Osteocyte (in vitro differentiated cells): ENCODE measurements around the gene PCDHGA9. TPM values are rescaled to one million over a fixed set of nuclear protein-coding genes. Genes with fewer than 3 reads are reported as not detected.

Experiments
- DNase-seq: peaks from one replicate; pipeline ENCODE4 v3.0.0; 2021; ENCODE audit warnings: mixed read lengths; ENCODE audit not compliant: unreplicated experiment; ENCODE audit errors: extremely low spot score
- H3K27ac Mint-ChIP-seq: one replicate; pipeline ENCODE4 v1.8.0; 2021; ENCODE audit warnings: mild to moderate bottlenecking, mixed read lengths; ENCODE audit not compliant: unreplicated experiment
- H3K27me3 Mint-ChIP-seq: one replicate; pipeline ENCODE4 v1.8.0; 2021; ENCODE audit warnings: mixed read lengths; ENCODE audit not compliant: unreplicated experiment
- H3K36me3 Mint-ChIP-seq: one replicate; pipeline ENCODE4 v1.8.0; 2021; ENCODE audit warnings: mixed read lengths; ENCODE audit not compliant: unreplicated experiment
- H3K4me1 Mint-ChIP-seq: one replicate; pipeline ENCODE4 v1.8.0; 2021; ENCODE audit warnings: mixed read lengths; ENCODE audit not compliant: unreplicated experiment
- H3K4me3 Mint-ChIP-seq: one replicate; pipeline ENCODE4 v1.8.0; 2021; ENCODE audit warnings: mild to moderate bottlenecking, moderate library complexity, mixed read lengths; ENCODE audit not compliant: unreplicated experiment
- H3K9me3 Mint-ChIP-seq: one replicate; pipeline ENCODE4 v1.8.0; 2021; ENCODE audit warnings: mixed read lengths; ENCODE audit not compliant: unreplicated experiment
- CTCF ChIP-seq: fragments of 200-600 bp; sonication (generic); IDR thresholded peaks from 2 replicates; pipeline ENCODE4 v1.5.0; 2021; ENCODE audit warnings: antibody characterized with exemption, mild to moderate bottlenecking, moderate library complexity
- total RNA-seq: library from RNA; stranded (reverse); gene quantifications from 2 replicates; pipeline ENCODE4 v1.2.1, GENCODE V29; 2021

The PCDHGA9 gene
- total RNA-seq, 1 donor from 2014 or later, result 1.9 TPM

DNA sequence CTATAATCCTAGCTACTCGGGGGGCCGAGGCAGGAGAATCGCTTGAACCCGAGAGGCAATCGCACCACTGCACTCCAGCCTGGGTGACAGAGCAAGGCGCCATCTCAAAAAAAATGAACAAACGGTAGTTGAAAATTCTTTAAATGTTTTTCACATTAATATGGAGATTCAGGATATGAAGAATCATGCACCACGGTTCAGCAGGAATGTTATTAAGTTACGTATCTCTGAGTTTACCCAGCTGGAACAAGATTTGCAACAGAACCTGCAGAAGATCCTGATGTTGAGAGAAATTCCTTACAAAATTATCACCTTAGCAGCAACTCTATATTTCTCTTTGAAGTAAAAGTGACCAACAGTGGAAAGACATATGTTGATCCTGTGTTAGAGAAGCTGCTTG, 37.8 kb downstream of the PCDHGA9 start:
- no peak for TF ChIP-seq CTCF
- no peak for DNase-seq
- Mint-ChIP-seq H3K27ac (no peak overlapping the region), H3K9me3 (peaks cover 15% of the 10 kb centered on the region), H3K4me3 (no peak overlapping the region), H3K36me3 (peaks cover 14% of the 10 kb centered on the region), H3K27me3 (no peaks in the 10 kb centered on the region), H3K4me1 (no peaks in the 10 kb centered on the region)

GRCh38 chr5:141441571-141442170, 39.1 kb downstream of the PCDHGA9 start:
- H3K27ac Mint-ChIP-seq, result no peak overlapping the region

More at GRCh38 chr5:141441571-141442170, 39.1 kb downstream of the PCDHGA9 start:
- no peak for TF ChIP-seq CTCF
- Mint-ChIP-seq H3K4me1 (no peaks in the 10 kb centered on the region), H3K9me3 (peaks cover 9% of the 10 kb centered on the region), H3K36me3 (peaks cover 11% of the 10 kb centered on the region), H3K27me3 (no peaks in the 10 kb centered on the region), H3K4me3 (no peak overlapping the region)
- DNase-seq, result no peak

Other genes starting within 250 kb of the PCDHGA9 start
- gene PCDHB7, start 230.1 kb upstream of the PCDHGA9 start, total RNA-seq, result 1.1 and 1.2 TPM in 2 replicates
- gene PCDHB8, start 225.0 kb upstream of the PCDHGA9 start, total RNA-seq, result 0.81 and 1.1 TPM in 2 replicates
- 9.0 and 10.8 TPM in 2 replicates for gene PCDHB16, start 220.4 kb upstream of the PCDHGA9 start, total RNA-seq
- gene PCDHB9, start 215.6 kb upstream of the PCDHGA9 start, total RNA-seq, result 3.4 and 4.3 TPM in 2 replicates
- 7.8 and 8.2 TPM in 2 replicates for gene PCDHB10, start 210.4 kb upstream of the PCDHGA9 start, total RNA-seq
- 1.9 and 2.4 TPM in 2 replicates for gene PCDHB11, start 203.2 kb upstream of the PCDHGA9 start, total RNA-seq
- 1.9 and 2.2 TPM in 2 replicates for gene PCDHB12, start 194.1 kb upstream of the PCDHGA9 start, total RNA-seq
- gene PCDHB13, start 188.9 kb upstream of the PCDHGA9 start, total RNA-seq, result 2.2 and 2.4 TPM in 2 replicates
- gene PCDHB14, start 179.4 kb upstream of the PCDHGA9 start, total RNA-seq, result 8.8 and 9.0 TPM in 2 replicates
- 4.3 and 4.4 TPM in 2 replicates for gene PCDHB15, start 157.4 kb upstream of the PCDHGA9 start, total RNA-seq
- gene SLC25A2, start 98.7 kb upstream of the PCDHGA9 start, total RNA-seq, result 0.50 and 0.81 TPM in 2 replicates
- 78.7 and 83.8 TPM in 2 replicates for gene TAF7, start 82.0 kb upstream of the PCDHGA9 start, total RNA-seq
- 0.13 TPM in 1 of 2 replicates, not detected in the other for gene PCDHGA1, start 72.3 kb upstream of the PCDHGA9 start, total RNA-seq
- 0.21 TPM in 1 of 2 replicates, not detected in the other for gene PCDHGA2, start 64.0 kb upstream of the PCDHGA9 start, total RNA-seq
- not detected in 2 replicates for gene PCDHGA3, start 58.9 kb upstream of the PCDHGA9 start, total RNA-seq
- 1.4 and 1.8 TPM in 2 replicates for gene PCDHGB1, start 52.7 kb upstream of the PCDHGA9 start, total RNA-seq
- gene PCDHGA4, start 47.8 kb upstream of the PCDHGA9 start, total RNA-seq, result 0.27 and 0.47 TPM in 2 replicates
- 0.50 and 0.59 TPM in 2 replicates for gene PCDHGB2, start 42.8 kb upstream of the PCDHGA9 start, total RNA-seq
- gene PCDHGA5, start 38.6 kb upstream of the PCDHGA9 start, total RNA-seq, result 0.13 and 0.16 TPM in 2 replicates
- 0.19 and 0.29 TPM in 2 replicates for gene PCDHGB3, start 32.5 kb upstream of the PCDHGA9 start, total RNA-seq
- 0.18 and 0.21 TPM in 2 replicates for gene PCDHGA6, start 28.9 kb upstream of the PCDHGA9 start, total RNA-seq
- 0.11 TPM in 1 of 2 replicates, not detected in the other for gene PCDHGA7, start 20.0 kb upstream of the PCDHGA9 start, total RNA-seq
- 10.8 and 11.9 TPM in 2 replicates for gene PCDHGB4, start 15.1 kb upstream of the PCDHGA9 start, total RNA-seq
- 0.34 and 0.51 TPM in 2 replicates for gene PCDHGA8, start 10.1 kb upstream of the PCDHGA9 start, total RNA-seq
- gene PCDHGB5, start 4.8 kb upstream of the PCDHGA9 start, total RNA-seq, result 0.97 and 1.3 TPM in 2 replicates
- gene PCDHGB6, start 5.2 kb downstream of the PCDHGA9 start, total RNA-seq, result 70.2 and 71.5 TPM in 2 replicates
- gene PCDHGA10, start 10.2 kb downstream of the PCDHGA9 start, total RNA-seq, result 22.4 and 24.0 TPM in 2 replicates
- gene PCDHGB7, start 14.9 kb downstream of the PCDHGA9 start, total RNA-seq, result 6.2 and 8.8 TPM in 2 replicates
- gene PCDHGA11, start 18.3 kb downstream of the PCDHGA9 start, total RNA-seq, result 1.9 and 2.2 TPM in 2 replicates
- 2.0 and 2.1 TPM in 2 replicates for gene PCDHGA12, start 27.7 kb downstream of the PCDHGA9 start, total RNA-seq
- 92.4 and 99.9 TPM in 2 replicates for gene PCDHGC3, start 73.2 kb downstream of the PCDHGA9 start, total RNA-seq
- 2.8 and 3.7 TPM in 2 replicates for gene PCDHGC4, start 82.3 kb downstream of the PCDHGA9 start, total RNA-seq
- gene PCDHGC5, start 86.3 kb downstream of the PCDHGA9 start, total RNA-seq, result 1.4 and 1.9 TPM in 2 replicates
- gene DIAPH1, start 216.2 kb downstream of the PCDHGA9 start, total RNA-seq, result 50.9 and 52.1 TPM in 2 replicates
- 62.1 and 67.9 TPM in 2 replicates for gene HDAC3, start 234.1 kb downstream of the PCDHGA9 start, total RNA-seq
- 5.4 and 6.1 TPM in 2 replicates for gene RELL2, start 234.2 kb downstream of the PCDHGA9 start, total RNA-seq
- gene FCHSD1, start 248.6 kb downstream of the PCDHGA9 start, total RNA-seq, result 23.2 and 28.6 TPM in 2 replicates